Muscle of arm (tissue), 12 donors: ENCODE measurements around the gene POLA1. TPM values are rescaled to one million over a fixed set of nuclear protein-coding genes. Genes with fewer than 3 reads are reported as not detected.

Experiments used
- DNase-seq: peaks from one replicate; pipeline ENCODE4 v3.0.0-alpha.2; 2013
- polyA plus RNA-seq, 12 donors: library from polyadenylated mRNA; unstranded; fragments of 120-200 nt; gene quantifications; one replicate each; pipeline ENCODE4 v1.2.1, GENCODE V29; 2013; ENCODE audit not compliant: insufficient read length in 12 of 12

The POLA1 gene
- polyA plus RNA-seq, 12 donors: 7.3 to 21.2 (median 18.4) TPM; not detected in 1

GRCh38 chrX:25022499-25023325, 329.0 kb downstream of the POLA1 start:
- no peak for DNase-seq

GRCh38 chrX:25023908-25024307, 330.2 kb downstream of the POLA1 start:
- no peak for DNase-seq

GRCh38 chrX:25025615-25026014, 331.9 kb downstream of the POLA1 start:
- DNase-seq: no peak

- no peak for DNase-seq
These were observed 332.9 kb downstream of the POLA1 start for GRCh38 chrX:25026576-25026975.

- DNase-seq: no peak
These were observed 335.0 kb downstream of the POLA1 start for GRCh38 chrX:25028726-25029125.

GRCh38 chrX:25029288-25029825, 335.6 kb downstream of the POLA1 start:
- DNase-seq: no peak

GRCh38 chrX:25034889-25035288, 341.2 kb downstream of the POLA1 start:
- no peak for DNase-seq

- no peak for DNase-seq
These were observed 345.3 kb downstream of the POLA1 start for GRCh38 chrX:25039036-25039435.

- no peak for DNase-seq
These were observed 349.5 kb downstream of the POLA1 start for GRCh38 chrX:25043192-25043591.

Other genes with a start within 250 kb of the POLA1 start
- 1 to 10 TPM in 11 of 12 donors, not detected in 1; 2.2 to 4.1 (median 3.5) TPM for gene PDK3, start 228.6 kb upstream of the POLA1 start, polyA plus RNA-seq
- 1 to 10 TPM in 10 of 12 donors, not detected in 2; 1.6 to 3.3 (median 2.5) TPM for gene PCYT1B, start 46.6 kb upstream of the POLA1 start, polyA plus RNA-seq